BE2C (cell line): Measurements from ENCODE around the gene ERGIC1.

Experiments used
- DNase-seq: peaks from one replicate; pipeline ENCODE4 v3.0.0-alpha.2; 2020
- H3K27me3 ChIP-seq: fragments of 250-450 bp; sonication (Bioruptor Pico); 2 replicates; pipeline ENCODE4 v1.5.1; 2020; ENCODE audit warnings: mild to moderate bottlenecking
- H3K36me3 ChIP-seq: fragments of 250-450 bp; sonication (Bioruptor Pico); 2 replicates; pipeline ENCODE4 v1.5.1; 2020; ENCODE audit warnings: mild to moderate bottlenecking
- H3K4me1 ChIP-seq: fragments of 250-450 bp; sonication (Bioruptor Pico); 2 replicates; pipeline ENCODE4 v1.5.1; 2020
- H3K4me3 ChIP-seq: 2 replicates; pipeline ENCODE4 v1.5.1; 2011; ENCODE audit warnings: low read depth, low read length
- H3K9me3 ChIP-seq: fragments of 250-450 bp; sonication (Bioruptor Pico); 2 replicates; pipeline ENCODE4 v1.5.1; 2020
- TF ChIP-seq, protein P1 (sequence below): IDR thresholded peaks from 2 replicates; pipeline ENCODE4 v1.5.1; 2012; ENCODE audit warnings: mild to moderate bottlenecking, low read depth, low read length

ERGIC1 gene

DNA sequence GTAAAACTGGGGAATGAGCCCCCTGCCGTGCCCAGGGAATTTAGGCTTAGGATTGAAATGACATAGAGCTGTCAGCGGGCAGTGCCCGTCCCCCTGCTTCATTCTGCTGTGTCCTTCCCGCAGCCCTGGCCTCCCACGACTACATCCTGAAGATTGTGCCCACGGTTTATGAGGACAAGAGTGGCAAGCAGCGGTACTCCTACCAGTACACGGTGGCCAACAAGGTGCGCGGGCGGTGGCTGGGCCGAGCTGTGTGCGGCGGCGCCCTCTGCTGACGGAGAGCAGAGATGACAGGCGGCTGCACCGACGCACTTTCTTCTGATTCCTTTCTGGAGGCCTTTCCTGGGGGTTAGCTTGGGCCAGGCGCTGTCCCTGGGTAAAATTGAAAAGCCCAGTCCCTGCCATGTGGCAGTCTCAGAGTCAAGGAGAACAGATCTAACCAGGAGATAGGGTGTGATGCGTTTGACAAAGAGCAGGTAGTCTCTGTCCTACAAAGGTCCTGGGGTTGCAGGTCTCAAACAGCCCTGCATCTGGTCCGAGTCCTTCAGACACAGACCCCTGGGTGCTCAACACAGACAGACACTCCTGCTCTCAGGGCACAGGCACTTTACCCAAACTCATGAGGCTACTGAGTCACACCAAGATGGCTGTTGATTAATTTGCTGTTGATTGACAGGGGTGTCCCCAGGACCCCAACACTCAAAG lies 98.4 kb downstream of the ERGIC1 start:
- peaks cover 8% of the 10 kb centered on the region; the same call in 1 of the 2 replicates for H3K4me1 ChIP-seq
- DNase-seq: peak; percentile 76
- no peaks in the 10 kb centered on the region for H3K9me3 ChIP-seq
- H3K36me3 ChIP-seq: peaks cover 4% of the 10 kb centered on the region; the same call in 1 of the 2 replicates
- no peak overlapping the region for H3K4me3 ChIP-seq
- no peaks in the 10 kb centered on the region for H3K27me3 ChIP-seq
- TF ChIP-seq, protein P1, sequence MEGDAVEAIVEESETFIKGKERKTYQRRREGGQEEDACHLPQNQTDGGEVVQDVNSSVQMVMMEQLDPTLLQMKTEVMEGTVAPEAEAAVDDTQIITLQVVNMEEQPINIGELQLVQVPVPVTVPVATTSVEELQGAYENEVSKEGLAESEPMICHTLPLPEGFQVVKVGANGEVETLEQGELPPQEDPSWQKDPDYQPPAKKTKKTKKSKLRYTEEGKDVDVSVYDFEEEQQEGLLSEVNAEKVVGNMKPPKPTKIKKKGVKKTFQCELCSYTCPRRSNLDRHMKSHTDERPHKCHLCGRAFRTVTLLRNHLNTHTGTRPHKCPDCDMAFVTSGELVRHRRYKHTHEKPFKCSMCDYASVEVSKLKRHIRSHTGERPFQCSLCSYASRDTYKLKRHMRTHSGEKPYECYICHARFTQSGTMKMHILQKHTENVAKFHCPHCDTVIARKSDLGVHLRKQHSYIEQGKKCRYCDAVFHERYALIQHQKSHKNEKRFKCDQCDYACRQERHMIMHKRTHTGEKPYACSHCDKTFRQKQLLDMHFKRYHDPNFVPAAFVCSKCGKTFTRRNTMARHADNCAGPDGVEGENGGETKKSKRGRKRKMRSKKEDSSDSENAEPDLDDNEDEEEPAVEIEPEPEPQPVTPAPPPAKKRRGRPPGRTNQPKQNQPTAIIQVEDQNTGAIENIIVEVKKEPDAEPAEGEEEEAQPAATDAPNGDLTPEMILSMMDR: peak; percentile 93

DNA sequence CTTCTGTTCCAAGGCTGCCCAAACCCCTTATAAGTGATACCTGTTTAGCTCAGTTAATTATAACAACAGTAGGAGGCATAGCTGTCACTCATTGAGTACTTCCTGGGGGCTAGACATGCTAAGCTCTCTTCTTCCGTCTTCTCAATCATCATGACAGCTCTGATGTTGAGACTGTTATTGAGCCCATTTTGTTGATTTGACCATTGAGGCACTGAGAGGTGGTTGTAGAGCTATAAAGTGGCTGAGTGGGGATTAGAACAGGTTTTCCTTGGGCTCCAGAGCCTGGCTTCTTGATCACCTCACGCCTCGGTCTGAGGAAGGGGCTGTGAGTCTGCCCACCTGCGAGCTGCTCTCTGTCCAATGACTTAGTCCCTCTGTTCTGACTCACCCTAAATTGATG lies 99.2 kb downstream of the ERGIC1 start:
- Histone ChIP-seq H3K27me3 (no peaks in the 10 kb centered on the region), H3K9me3 (no peaks in the 10 kb centered on the region), H3K4me3 (no peak overlapping the region), H3K36me3 (peaks cover 4% of the 10 kb centered on the region; the same call in 1 of the 2 replicates), H3K4me1 (peaks cover 8% of the 10 kb centered on the region; the same call in 1 of the 2 replicates)
- DNase-seq: no peak
- TF ChIP-seq, protein P1: no peak

DNA sequence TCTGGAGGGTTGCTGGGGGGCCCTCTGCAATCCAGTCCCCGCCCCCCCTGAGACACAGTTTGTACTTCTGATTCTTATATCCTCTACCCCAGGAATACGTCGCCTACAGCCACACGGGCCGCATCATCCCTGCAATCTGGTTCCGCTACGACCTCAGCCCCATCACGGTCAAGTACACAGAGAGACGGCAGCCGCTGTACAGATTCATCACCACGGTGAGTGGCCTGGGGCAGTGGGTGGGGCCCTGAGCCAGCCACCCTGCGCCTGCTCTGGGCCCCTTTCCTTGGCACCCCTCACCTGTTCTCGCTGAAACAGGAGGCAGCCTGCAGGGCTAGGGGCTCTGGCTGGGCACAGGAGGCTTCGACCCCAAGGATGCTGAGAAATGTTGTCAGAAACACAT lies 101.0 kb downstream of the ERGIC1 start:
- H3K27me3 ChIP-seq: no peaks in the 10 kb centered on the region
- peaks cover 8% of the 10 kb centered on the region; the same call in 1 of the 2 replicates for H3K4me1 ChIP-seq
- no peak for DNase-seq
- no peak overlapping the region for H3K4me3 ChIP-seq
- no peaks in the 10 kb centered on the region for H3K9me3 ChIP-seq
- TF ChIP-seq, protein P1: no peak
- H3K36me3 ChIP-seq: peaks cover 4% of the 10 kb centered on the region

DNA sequence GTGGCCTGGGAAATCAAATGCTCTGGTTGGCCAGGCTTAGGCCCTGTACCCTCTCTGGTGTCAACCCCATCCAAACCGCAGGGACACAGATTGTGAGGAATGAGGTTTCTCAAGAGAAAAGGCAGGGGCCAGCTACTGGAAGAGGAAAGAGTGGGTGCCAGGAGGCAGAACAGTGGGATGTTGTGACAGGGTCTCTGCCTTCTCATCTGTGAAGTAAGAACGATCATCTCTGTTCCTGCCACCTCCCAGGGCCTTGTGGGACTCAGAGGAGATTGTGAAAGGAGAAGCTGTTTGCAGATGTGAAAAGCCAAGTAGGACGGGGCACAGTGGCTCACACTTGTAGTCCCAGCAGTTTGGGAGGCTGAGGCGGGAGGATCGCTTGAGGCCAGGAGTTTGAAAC lies 102.3 kb downstream of the ERGIC1 start:
- H3K27me3 ChIP-seq: no peaks in the 10 kb centered on the region
- no peak for DNase-seq
- no peak overlapping the region for H3K4me3 ChIP-seq
- peaks cover 1% of the 10 kb centered on the region for H3K4me1 ChIP-seq
- peaks cover 4% of the 10 kb centered on the region for H3K36me3 ChIP-seq
- H3K9me3 ChIP-seq: no peaks in the 10 kb centered on the region
- TF ChIP-seq, protein P1: no peak

DNA sequence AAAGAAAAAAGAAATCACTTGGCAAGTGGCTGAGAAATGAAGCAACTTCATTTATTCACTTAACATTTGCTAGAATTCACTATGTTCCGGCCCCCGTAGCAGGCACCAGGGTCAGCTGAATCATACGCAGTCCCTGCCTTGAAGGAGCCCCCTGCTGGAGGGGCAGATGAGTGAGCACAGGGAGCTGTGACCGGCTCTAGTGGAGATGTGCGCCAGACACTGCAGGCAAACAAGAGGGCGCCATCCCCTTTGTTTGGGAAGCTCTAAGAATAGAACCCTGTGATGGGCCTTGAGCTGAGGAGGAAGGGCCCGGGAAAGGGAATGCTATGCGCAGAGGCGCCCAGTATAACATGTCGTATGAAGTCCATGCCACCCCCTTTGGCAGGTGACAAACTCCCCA lies 105.0 kb downstream of the ERGIC1 start:
- no peaks in the 10 kb centered on the region; the same call in 1 of the 2 replicates for H3K4me1 ChIP-seq
- no peaks in the 10 kb centered on the region for H3K27me3 ChIP-seq
- H3K4me3 ChIP-seq: no peak overlapping the region
- no peaks in the 10 kb centered on the region for H3K9me3 ChIP-seq
- TF ChIP-seq, protein P1: peak; percentile 40
- H3K36me3 ChIP-seq: peaks cover 8% of the 10 kb centered on the region
- DNase-seq: peak; percentile 38

DNA sequence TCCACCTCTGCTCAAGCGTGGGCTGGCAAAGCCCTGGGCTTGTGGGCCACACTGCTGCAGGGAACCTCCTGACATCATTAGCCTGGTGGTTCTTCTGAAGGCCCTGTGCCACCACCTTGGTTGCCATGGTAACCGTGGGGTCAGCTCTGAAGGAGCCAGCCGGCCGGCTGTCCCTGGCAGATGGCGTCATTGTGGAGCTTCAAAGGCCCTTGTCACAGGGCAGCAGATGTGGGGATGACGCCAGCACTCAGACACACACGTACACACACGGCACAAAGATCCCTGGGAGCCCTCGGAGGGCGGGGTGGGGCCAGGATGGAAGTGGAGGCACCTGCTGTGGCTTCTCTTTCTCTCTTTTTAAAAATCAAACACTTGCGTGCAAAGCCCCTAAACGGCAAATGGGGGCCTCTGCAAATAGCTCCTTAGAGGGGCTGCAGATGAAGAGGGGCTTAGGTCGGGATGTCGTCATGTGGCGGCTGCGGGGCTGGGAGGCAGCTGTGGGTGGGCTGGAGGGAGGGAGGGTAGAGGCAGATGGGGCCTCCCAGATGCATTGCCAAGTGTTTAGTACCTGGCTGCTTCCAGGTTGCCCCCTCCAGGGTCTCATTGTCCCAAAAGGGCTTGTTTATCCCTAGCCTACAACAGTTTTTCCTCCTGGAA lies 105.7 kb downstream of the ERGIC1 start:
- DNase-seq: no peak
- TF ChIP-seq, protein P1: no peak
- H3K27me3 ChIP-seq: no peaks in the 10 kb centered on the region
- H3K9me3 ChIP-seq: no peaks in the 10 kb centered on the region
- no peak overlapping the region for H3K4me3 ChIP-seq
- H3K4me1 ChIP-seq: no peaks in the 10 kb centered on the region; the same call in 1 of the 2 replicates
- peaks cover 8% of the 10 kb centered on the region for H3K36me3 ChIP-seq
